Fibroblast of villous mesenchyme (primary cell): ENCODE results near the gene JAK1. TPM values are rescaled to one million over a fixed set of nuclear protein-coding genes. Genes with fewer than 3 reads are reported as not detected.
A peak's percentile ranks its signal among the peaks of the same experiment; 100 is the strongest.

Source experiments
- DNase-seq: peaks from one replicate; pipeline ENCODE4 v3.0.0-alpha.2; 2010; ENCODE audit warnings: low read depth
- H3K4me3 ChIP-seq: 2 replicates; pipeline ENCODE4 v1.5.1; 2011; ENCODE audit warnings: low read depth, mild to moderate bottlenecking, low read length
- total RNA-seq: library from RNA; depleted of rRNA; stranded (reverse); fragments of >200 nt; gene quantifications from 2 replicates; pipeline ENCODE4 v1.2.3, GENCODE V29; 2012
- TF ChIP-seq, protein P1 (sequence below): IDR thresholded peaks from 2 replicates; pipeline ENCODE4 v1.5.1; 2012; ENCODE audit warnings: low read depth, mild to moderate bottlenecking, low read length; ENCODE audit not compliant: insufficient read depth

Gene JAK1
- total RNA-seq, 1 donor = 125 TPM

DNA sequence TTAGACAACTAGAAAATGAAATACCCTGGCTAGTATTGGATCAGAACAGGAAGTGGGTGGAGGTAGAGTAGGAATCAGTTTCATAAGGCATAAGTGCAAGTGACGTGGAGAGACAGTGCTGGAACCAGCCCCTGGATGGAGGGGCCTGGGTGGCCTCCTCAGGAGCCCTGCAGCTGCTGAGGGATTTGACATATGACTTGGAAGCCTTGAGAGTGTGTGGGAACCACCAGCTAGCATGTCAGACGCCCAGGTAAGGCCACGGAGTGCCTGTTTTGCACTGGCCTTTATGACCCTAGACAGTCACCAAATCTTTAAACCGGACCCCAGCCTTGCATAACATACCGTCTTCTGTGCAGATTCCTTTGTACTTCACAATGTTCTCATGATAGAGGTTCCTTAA is 127.1 kb downstream of the JAK1 start:
- no peak overlapping the region for H3K4me3 ChIP-seq
- no peak for DNase-seq
- TF ChIP-seq, protein P1, sequence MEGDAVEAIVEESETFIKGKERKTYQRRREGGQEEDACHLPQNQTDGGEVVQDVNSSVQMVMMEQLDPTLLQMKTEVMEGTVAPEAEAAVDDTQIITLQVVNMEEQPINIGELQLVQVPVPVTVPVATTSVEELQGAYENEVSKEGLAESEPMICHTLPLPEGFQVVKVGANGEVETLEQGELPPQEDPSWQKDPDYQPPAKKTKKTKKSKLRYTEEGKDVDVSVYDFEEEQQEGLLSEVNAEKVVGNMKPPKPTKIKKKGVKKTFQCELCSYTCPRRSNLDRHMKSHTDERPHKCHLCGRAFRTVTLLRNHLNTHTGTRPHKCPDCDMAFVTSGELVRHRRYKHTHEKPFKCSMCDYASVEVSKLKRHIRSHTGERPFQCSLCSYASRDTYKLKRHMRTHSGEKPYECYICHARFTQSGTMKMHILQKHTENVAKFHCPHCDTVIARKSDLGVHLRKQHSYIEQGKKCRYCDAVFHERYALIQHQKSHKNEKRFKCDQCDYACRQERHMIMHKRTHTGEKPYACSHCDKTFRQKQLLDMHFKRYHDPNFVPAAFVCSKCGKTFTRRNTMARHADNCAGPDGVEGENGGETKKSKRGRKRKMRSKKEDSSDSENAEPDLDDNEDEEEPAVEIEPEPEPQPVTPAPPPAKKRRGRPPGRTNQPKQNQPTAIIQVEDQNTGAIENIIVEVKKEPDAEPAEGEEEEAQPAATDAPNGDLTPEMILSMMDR = no peak

GRCh38 chr1:64838486-64838885 is 127.9 kb downstream of the JAK1 start:
- no peak overlapping the region for H3K4me3 ChIP-seq
- TF ChIP-seq, protein P1 = no peak
- DNase-seq = no peak

GRCh38 chr1:64836802-64837201 is 129.5 kb downstream of the JAK1 start:
- H3K4me3 ChIP-seq = no peak overlapping the region
- no peak for DNase-seq
- TF ChIP-seq, protein P1 = no peak

GRCh38 chr1:64834734-64835133 is 131.6 kb downstream of the JAK1 start:
- no peak overlapping the region for H3K4me3 ChIP-seq
- peak; percentile 28 for DNase-seq
- TF ChIP-seq, protein P1 = no peak

GRCh38 chr1:64830030-64830651 is 136.2 kb downstream of the JAK1 start:
- DNase-seq = no peak
- TF ChIP-seq, protein P1 = no peak
- no peak overlapping the region for H3K4me3 ChIP-seq

DNA sequence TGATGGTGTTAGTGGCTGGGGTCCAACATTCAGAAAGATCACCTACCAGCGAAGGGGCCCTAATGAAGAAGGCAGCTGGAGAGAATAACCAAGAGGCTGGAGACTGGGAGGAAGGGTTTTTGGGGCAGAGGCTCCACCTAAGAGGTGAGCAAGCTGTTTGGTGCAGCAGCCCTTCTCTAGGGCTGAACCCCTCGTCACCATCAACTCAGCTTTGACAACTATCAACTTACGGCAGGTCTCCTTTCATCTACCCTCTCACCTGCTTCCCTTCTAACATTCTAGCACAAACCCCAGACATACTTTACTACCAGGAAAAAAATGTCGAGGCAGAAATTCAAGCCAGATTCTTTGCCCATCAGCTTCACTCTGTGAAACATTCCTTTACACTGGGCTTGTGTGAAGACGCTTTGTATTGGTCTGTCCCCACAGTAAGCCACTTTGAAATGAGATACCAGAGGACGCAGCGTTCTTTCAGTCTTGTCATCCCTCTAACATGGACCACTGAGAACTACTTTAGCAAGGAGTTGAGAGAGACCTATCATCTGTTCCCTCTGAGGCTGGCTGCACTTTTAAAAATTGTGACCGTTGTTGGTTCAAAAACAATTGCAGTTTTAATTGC is 136.8 kb downstream of the JAK1 start:
- TF ChIP-seq, protein P1 = no peak
- H3K4me3 ChIP-seq = no peak overlapping the region
- DNase-seq = no peak

- DNase-seq = no peak
- TF ChIP-seq, protein P1 = no peak
- H3K4me3 ChIP-seq = no peak overlapping the region
Observed at GRCh38 chr1:64828829-64829228, 137.5 kb downstream of the JAK1 start.
